ENCODE results near the gene ABCC8.
A peak's percentile ranks its signal among the peaks of the same experiment; 100 is the strongest.

ABCC8 gene

DNA sequence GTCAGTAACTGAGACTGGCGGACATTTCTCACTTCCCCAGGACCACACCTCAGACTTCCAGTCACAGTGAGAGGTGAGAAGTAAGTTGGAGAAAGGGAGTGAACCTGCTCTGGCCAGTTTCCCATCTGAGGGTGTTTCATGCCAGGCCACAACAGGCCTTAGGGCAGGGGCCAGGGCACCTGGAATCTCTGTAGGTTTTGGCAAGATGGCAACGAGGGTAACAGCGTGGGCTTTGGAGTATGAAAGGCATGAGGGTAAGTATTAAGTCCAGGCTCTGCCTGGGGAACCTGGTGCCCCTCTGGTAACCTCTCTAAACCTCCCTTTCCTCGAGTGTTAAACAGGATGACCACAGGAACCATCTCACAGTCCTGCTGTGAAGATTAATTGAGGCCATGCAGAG lies 28.5 kb upstream of the ABCC8 start:
- no peak for DNase-seq

DNA sequence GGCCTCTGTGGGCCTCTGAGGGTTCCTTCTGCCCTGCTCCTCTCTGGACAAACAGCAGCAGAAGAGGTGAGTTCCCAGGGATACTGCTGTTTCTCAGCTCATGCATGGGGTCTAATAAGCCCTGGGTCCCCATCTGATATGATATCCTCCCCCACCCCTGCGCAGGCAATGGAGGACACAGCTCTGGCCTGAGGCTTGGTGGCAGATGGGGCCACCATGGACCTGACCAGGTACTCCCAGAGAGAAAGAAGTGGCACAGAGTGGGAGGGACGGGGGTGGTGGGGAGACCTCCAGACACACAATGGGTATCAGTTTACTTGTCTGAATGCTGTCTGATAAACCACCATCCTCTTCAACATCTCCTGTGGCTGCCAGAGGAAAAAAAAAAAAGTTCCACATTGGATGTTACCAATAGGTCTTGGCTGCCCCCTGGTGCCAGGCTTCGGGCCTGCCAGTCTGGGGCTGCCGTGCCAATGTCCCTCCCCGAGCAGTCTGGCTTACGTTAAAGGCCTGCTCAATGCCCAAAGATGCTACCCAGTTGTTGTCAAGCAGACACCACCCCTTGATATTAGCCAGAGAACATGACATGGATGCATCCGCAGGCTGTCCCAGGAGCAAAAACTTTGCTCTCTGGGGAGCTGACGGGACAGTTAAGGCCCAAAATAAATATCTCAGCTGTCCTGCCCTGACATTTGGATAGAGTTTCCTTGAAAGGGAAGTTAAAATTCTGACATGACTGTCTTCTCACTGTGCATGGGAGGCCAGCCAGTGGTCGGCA lies 27.9 kb upstream of the ABCC8 start:
- peak in 12 of 14 donors; percentile 24 to 80 (median 53) for DNase-seq

DNA sequence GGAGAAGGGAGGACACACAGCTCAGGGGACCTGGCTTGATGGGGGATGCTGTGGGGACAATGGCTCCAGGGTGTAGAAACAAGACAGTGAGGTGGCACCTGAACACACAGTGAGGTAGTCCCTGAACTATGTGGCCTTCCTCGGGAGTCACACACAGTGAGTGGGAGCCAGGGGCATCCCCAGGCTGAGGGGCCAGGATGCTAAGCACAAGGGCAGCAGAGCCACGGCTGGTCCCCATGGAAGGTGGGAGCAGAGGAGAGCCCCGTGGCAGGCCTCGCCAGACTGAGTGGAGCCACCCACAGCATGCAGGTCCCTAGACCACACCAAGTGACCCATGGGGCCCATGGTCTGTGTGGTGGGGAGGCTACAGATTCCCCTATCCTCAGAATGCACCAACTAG lies 26.0 kb upstream of the ABCC8 start:
- no peak for DNase-seq

DNA sequence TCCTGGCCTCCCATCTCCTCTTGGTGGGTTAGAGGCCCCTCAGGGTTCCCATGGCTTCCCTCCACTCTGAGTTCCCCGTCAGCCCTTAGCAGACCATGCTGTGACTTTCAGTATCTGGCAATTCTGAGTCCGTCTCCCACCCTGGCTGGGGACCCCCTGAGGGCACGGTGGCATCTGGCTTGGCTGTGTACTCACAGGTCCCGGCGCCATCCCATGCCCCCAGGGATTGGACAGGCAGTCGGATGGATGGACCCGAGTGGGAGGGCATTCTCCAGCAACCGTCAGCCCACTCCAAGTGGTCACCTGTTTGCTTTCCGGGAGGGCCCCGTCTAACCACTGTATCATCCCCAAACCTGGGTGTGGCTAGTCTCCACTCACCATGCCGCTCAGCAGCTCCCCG lies 24.0 kb upstream of the ABCC8 start:
- DNase-seq = no peak

DNA sequence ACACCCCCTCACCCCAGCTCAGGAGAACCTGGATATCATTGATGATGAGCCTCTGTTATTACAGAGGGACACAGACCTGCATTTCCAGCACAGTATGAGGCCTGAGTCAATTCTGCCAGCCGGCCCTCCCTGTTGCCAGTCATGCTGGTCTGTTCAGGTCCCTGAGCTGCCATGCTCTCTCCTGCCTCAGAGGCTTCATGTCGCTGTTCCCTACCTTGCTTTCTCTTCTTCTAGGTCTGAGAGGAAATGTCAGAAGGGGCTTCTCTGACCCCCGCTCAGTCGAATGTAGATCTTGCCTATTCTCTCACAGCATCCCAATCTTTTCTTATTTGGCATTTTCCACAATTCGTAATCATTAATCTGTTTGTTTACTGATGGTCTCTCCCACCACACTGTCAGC lies 21.8 kb upstream of the ABCC8 start:
- peak in 1 of 14 donors; percentile 78 for DNase-seq

DNA sequence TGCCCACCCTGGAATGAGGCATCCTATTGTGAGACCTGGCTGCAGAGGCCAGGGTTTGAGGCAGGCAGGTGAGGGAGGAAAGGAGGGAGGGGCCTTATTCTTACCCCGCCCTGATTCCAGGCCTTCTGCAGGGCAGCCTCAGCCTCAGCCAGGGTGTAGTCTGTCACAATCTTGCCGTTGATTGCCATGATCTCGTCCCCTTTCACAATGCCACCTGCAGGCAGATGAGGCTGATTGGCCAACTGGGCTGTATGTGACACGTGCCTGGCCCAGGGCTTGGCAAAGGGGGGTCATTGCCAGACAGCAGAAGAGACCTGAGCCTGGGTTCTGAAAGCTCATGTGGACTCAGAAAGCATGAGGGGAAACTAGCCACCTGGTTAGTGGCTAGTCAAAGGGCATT lies 21.4 kb upstream of the ABCC8 start:
- peak in 1 of 14 donors; percentile 75 for DNase-seq

DNA sequence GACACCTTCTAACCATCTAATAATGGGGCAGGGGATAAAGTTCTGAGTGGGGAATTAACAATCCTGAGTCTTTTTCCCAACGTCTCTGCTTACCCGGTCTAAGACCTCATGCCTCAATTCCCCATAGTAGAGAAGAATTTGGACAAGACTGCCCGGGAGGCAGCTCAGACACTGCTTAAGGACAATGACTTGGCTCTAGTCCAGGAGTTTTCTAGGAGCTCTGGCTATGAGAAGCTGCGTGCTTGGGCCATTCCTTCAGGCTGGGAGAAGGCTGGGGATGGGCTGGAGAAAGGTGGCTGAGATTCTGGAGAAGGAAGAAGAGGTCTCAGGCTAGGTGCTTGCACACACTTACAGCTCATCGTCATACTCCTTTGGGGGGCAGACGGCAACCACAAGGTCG lies 19.8 kb upstream of the ABCC8 start:
- no peak for DNase-seq

DNA sequence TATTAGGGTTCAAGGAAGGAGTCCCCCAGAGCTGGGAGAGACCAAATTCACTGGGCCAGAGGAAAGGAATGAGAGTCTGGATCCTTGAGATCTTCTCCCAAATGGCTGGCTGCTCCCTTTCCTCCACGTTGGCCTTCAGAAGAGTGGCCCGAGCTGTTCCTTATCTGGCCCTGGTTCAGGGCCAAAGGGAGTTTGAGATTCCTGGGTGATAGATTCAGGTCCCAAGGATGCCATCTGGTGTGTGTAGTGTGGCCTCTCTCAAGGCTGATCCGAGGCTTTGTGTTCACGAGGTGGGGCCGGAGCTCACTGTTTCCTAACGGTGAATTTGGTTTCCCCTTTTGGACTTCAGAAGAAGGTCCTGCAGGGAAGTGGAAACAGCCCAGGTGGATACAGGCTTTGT lies 17.4 kb upstream of the ABCC8 start:
- DNase-seq = peak in 1 of 14 donors; percentile 43

DNA sequence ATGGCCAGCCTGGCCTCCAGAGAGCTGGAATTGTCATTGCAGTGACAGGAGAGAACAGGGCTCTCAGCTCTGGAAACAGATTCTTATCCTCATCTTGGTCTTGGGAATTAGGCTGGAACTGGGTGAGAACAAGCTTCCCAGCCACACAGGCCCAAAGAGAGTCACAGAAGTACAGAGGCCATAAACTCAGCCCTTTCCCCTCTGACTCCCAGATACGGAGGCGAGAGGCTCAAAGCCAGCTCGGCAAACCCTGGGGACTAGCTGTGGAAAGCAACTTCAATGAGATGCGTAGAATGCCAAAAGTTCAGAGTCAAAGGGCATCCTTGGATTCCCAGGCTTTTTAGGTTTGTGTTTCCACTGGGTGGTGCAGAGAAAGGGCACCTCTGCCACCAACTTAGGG lies 14.3 kb upstream of the ABCC8 start:
- no peak for DNase-seq

DNA sequence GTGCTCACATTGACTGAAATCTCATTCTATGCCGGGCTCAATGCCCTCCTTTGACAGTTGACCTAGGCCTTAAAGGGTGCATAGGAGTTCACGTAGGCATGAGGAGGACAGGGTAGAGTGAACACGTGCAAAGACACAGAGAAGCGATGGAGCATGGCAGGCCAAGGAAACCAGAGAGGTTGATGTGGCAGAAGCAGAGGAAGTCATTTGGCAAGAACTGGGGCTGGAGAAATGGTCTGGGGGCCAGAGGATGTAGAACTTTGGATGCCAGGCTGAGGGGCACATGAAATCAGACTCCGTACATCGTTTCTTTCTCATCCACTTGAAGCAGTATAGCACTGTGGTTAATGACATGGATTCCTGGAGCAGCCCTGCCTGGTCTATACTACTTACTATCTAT lies 13.6 kb upstream of the ABCC8 start:
- DNase-seq = no peak

DNA sequence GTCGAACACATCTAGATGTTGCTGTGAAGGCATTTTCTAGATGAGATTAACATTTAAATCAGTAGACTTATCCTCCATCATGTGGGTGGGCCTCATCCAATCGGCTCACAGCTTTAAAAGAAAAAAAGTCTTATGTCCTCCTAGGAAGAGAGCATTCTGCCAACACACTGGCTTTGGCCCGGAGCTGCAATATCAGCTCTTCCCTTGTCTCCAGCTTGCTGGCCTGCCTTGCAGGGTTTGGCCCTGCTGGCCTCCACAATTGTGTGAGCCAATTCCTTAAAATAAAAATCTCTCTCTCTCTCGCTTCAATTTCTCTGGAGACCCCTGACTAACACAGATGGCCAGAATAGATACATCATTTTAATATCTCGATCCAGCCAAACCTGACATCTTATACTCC lies 13.1 kb upstream of the ABCC8 start:
- peak in 1 of 14 donors; percentile 53 for DNase-seq

DNA sequence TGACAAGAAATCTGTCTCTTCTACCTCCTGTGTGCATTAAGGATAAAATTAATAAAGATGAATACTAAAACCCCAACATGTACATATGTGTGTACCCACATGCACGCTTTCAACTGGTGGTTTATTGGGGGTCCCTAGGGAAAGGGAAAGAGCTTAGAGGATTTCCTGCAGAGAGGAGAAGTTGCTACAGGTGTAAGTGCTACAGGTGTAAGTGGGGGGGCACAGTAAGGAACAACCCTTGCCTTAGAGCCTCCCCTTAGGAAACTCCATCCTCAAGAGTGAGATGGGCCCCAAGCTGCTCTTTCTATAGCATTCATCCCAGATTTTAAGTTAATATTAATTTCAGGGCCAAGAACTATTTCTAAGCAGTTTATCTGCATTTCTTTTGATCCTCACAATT lies 11.9 kb upstream of the ABCC8 start:
- DNase-seq = no peak

DNA sequence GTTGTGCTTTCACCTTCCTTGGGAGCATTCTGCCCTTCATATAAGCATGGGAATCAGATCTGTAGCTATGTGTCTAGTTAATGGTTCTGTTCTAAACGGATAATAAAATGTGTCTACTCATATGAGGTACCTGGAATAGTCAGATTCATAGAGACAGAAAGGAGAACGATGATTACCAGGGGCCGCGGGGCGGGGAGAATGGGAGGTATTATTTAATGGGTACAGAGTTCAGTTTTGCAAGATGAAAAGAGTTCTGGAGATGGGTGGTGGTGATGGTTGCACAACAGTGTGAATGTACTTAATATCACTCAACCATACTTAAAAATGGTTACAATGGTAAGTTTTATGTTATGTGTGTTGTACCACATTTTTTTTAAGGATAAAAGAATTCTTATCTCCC lies 10.0 kb upstream of the ABCC8 start:
- DNase-seq = no peak

DNA sequence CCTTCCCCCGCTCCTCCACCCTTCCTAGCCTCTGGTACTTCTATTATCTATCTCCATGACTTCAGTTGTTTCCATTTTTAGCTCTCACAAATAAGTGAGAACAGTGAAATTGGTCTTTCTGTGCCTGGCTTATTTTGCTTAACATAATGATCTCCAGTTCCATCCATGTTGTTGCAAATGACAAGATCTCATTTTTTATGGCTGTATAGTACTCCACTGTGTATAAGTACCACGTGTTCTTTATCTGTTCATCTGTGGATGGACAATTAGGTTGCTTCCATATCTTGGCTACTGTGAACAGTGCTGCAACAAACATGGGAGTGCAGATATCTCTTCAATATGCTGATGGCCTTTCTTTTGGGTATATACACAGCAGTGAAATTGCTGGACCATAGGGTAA lies 6.9 kb upstream of the ABCC8 start:
- DNase-seq = no peak

DNA sequence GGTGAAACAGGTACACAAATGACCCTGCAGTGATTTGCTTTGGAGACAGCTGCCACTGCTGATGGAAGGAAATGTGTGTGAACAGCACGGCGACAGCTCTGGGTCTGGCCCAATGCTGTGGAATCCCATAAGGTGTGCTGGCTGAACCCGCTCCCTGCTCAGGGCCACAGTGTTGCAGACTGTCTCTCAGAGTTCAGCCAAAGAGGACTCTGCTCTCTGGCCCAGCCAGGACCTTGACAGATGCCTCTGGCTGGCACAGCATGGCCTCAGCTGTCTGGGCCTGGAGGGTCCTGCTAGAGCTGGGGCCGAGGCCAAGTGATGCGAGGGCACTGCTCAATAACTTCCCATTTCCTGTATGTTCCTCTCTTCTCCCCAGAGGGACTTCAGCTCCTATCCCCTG lies 5.3 kb upstream of the ABCC8 start:
- no peak for DNase-seq

DNA sequence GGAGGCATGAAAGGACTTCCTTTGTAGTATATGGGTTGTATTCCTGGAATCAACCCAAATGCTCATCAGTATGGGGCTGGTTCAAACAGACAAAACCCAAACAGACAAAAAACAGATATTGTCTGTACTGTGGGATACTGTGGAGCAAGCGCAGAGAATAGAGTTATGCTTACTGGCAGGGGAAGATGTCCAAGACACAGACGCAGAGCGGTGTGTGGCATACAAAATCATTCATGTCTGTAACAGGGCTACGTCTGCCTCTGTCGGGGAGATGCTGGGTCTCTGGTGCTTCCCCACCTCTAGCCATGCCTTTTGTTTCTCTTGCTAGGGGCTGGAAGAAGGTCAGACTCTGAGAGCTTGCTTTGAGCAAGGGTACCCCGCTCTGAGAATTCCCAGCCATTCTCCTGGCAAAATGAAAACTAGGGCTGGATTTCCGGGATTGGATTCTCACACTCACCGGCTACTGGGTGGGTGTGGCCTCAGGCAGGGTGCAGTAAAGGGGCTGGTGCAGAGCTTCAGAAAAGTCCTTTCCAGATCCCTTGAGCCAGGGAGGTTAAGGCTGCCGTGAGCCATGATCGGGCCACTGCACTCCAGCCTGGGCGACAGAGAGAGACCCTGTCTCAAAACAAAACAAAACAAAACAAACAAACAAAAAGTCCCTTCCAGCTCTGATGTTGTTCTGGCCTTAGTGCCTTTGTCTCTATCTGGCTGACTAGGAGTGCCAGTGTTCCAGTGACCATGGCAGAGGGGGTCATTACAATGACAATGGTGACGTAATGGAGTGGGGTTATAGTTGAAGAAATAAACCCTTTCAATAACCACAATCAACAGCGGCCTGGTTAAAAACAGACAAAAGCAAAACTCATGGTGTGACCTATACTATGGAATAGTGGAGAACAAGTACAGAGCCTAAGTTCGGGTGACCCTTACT lies 2.9 kb upstream of the ABCC8 start:
- DNase-seq = peak in 11 of 14 donors; percentile 12 to 87 (median 36)

DNA sequence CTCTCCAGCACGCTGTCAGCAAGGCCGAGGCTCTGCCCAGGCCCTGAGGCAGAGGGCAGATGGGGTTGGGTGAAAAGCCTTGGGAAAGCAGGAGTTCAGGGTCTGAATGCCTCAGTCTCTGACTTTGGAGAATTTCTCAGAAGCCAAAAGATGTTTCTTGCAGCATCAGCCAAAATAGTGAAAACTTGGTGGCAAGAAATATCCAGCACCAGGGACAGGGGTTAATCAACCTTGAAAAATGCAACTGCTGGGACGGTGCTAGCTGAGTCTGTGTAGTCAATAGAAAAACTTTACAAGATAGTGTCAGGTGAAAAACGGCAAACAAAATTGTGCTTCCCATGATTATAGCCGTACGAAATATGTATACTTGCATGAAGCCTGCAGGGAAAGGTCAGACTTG lies 1.4 kb upstream of the ABCC8 start:
- no peak for DNase-seq

DNA sequence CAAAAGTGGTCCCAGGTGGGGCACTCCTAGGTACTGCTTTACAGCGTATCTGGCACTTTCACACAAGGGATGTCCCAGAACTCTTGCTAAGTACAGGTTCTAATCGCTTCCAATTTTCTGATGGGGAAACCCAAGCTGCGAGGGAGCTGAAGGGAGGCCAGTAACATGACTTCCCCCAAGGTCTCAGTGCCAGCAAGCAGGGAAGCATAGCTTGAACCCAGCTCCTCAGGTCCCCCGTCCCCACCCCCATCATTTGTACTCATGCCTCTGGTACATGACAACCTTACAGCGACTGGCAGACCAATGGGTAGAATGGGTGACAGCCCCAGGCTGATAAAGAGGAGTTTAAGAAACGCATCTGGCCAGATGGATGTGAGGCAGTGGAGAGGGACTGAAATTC lies 716 bp upstream of the ABCC8 start:
- no peak for DNase-seq

DNA sequence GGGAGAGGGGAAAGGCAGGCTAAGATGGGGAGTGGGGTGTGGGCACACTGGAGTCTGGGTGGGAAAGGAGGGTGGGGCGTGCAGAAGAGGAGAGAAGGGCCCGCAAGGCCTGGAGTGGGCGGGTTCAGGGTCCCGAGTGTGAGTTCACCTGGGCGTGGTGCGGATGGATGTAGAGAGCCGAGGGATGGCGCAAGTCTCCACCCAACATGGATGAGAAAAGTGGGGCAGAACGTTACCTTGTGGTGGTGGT lies 364 bp upstream of the ABCC8 start:
- DNase-seq = peak in 1 of 14 donors; percentile 42

DNA sequence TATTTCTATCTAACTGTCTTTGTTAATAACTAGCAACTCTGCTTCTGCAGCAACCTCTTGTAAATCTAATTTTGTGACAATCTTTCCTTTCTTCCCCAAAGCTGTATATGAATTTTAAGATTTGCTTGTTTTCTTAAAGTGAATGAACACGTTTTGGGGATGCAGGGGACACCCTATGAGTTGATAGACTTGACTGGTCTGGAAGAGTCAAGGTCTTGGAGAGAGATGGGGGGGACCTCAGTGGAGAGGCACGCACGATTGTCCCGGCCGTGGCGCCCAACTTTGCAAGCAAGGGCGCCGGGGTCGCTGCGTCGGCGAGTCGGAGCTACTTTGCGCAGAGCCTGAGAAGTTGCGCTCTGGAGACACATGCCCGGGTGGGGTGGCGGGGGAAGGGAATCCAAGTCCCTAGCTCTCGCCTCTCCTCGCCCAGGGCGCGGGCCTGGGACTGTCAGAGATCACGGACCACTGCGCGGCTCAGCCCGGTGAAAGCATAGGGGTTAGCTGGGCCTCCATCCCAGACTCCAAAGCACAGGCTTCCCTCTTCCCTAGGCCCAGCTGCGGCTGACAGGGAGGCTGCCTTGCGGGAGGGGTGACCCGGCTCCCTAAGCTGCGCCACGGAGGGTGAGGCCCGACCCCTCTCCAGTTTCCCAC lies 854 bp downstream of the ABCC8 start:
- DNase-seq = peak in 1 of 14 donors; percentile 50

DNA sequence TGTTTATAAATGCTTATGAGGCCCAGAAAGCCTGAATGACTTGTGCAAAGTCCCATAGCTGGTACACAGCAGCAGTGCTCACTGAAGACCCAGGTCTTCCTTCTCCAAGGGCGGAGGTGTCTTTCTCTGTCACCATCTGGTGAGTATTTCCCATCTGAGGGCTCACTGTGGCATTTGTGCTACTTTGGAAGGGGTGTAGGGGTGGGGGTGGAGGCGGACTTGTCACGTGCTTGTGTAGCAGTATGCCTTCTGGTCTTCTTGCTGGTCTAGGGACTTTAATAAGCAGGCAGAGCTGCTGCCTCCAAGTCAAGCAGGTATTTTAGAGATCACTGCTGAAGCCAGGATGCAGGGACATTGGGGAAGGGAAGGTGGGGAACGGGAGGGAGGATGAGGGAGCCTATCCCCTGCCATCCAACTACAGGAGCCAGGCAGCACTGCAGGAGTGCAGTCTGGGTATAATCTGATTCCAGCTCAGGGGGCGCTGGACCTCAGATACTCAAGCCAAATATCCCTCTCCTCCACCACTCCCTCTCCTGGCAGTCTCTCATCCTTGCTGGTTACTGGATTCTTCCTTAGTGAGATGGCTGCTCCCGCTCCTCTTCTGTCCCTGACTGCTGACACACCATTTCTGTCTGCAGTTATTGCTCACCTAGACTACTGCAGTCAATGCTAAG lies 3.4 kb downstream of the ABCC8 start:
- DNase-seq = peak in 1 of 14 donors; percentile 85

DNA sequence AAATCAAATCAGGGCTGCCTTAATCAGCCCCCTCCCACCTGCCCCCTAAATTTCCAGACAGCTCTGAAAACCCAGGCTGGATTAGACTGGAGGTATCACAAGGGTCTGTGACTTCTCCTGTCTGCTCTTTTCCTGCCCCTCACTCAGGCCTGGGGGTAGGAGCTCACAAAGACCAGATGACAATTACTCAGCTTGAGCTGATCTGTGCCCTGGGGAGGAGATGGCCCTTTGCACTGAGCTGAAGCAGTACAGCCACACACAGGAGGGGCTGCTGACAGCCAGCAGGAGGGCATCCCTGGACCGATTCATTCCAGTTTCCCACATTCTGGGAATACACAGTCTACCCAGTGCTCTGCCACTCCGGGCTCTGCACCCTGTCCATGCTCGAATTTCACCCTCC lies 4.2 kb downstream of the ABCC8 start:
- no peak for DNase-seq

DNA sequence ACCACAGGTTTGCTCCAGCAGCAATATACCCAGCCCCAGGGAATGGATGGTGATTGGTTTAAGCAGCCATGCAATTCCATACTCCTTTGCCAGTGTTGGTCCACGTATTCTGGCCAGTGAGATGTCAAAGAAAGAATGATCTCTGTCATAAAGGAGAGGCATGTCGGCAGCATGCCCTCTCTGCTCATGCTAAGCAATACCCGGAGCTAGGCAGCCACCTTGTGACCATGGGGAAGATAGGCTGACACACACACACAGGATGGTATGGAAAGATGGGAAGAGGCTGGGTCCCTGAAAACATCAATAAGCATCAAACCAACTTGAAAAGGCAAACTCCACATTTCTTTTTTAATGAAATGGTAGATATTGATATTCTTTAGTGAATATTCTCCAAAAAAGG lies 5.1 kb downstream of the ABCC8 start:
- no peak for DNase-seq

Data from C1 segment of cervical spinal cord (tissue), 14 donors.